ENCODE measurements around the gene ADCY1. TPM values are rescaled to one million over a fixed set of nuclear protein-coding genes. Genes with fewer than 3 reads are reported as not detected.

Gene ADCY1
- total RNA-seq, 1 donor, result under 0.01 TPM

GRCh38 chr7:45677311-45677900 is 103.2 kb downstream of the ADCY1 start:
- Histone ChIP-seq H3K27me3 (ENCODE audit: insufficient read depth, low read length) (peaks cover 9% of the 10 kb centered on the region), H3K9me3 (ENCODE audit: low read depth, low read length) (no peaks in the 10 kb centered on the region), H3K4me1 (ENCODE audit: insufficient read depth, low read length) (no peaks in the 10 kb centered on the region), H3K4me3 (ENCODE audit: low read length) (no peak overlapping the region)

- H3K27me3 ChIP-seq (ENCODE audit: insufficient read depth, low read length), result peaks cover 7% of the 10 kb centered on the region
- no peak overlapping the region for H3K4me3 ChIP-seq (ENCODE audit: low read length)
- H3K4me1 ChIP-seq (ENCODE audit: insufficient read depth, low read length), result no peaks in the 10 kb centered on the region
- no peaks in the 10 kb centered on the region for H3K9me3 ChIP-seq (ENCODE audit: low read depth, low read length)
Observed at GRCh38 chr7:45679516-45679915, 105.3 kb downstream of the ADCY1 start.

GRCh38 chr7:45680776-45681175 is 106.6 kb downstream of the ADCY1 start:
- H3K4me1 ChIP-seq (ENCODE audit: insufficient read depth, low read length), result no peaks in the 10 kb centered on the region
- peaks cover 3% of the 10 kb centered on the region for H3K27me3 ChIP-seq (ENCODE audit: insufficient read depth, low read length)
- H3K9me3 ChIP-seq (ENCODE audit: low read depth, low read length), result no peaks in the 10 kb centered on the region
- H3K4me3 ChIP-seq (ENCODE audit: low read length), result no peak overlapping the region

- Histone ChIP-seq H3K27me3 (ENCODE audit: insufficient read depth, low read length) (no peaks in the 10 kb centered on the region), H3K9me3 (ENCODE audit: low read depth, low read length) (no peaks in the 10 kb centered on the region)
Observed at GRCh38 chr7:45681596-45682357, 107.6 kb downstream of the ADCY1 start.

GRCh38 chr7:45682358-45682735 is 108.2 kb downstream of the ADCY1 start:
- Histone ChIP-seq H3K9me3 (ENCODE audit: low read depth, low read length) (no peaks in the 10 kb centered on the region), H3K4me1 (ENCODE audit: insufficient read depth, low read length) (no peaks in the 10 kb centered on the region), H3K4me3 (ENCODE audit: low read length) (no peak overlapping the region), H3K27me3 (ENCODE audit: insufficient read depth, low read length) (no peaks in the 10 kb centered on the region)

More at GRCh38 chr7:45681596-45682357, 107.6 kb downstream of the ADCY1 start:
- no peaks in the 10 kb centered on the region for H3K4me1 ChIP-seq (ENCODE audit: insufficient read depth, low read length)
- H3K4me3 ChIP-seq (ENCODE audit: low read length), result no peak overlapping the region

GRCh38 chr7:45682836-45683555 is 108.8 kb downstream of the ADCY1 start:
- no peaks in the 10 kb centered on the region for H3K27me3 ChIP-seq (ENCODE audit: insufficient read depth, low read length)
- H3K9me3 ChIP-seq (ENCODE audit: low read depth, low read length), result no peaks in the 10 kb centered on the region
- no peak overlapping the region for H3K4me3 ChIP-seq (ENCODE audit: low read length)
- H3K4me1 ChIP-seq (ENCODE audit: insufficient read depth, low read length), result no peaks in the 10 kb centered on the region

- Histone ChIP-seq H3K9me3 (ENCODE audit: low read depth, low read length) (no peaks in the 10 kb centered on the region), H3K4me3 (ENCODE audit: low read length) (no peak overlapping the region)
Observed at GRCh38 chr7:45683556-45684148, 109.5 kb downstream of the ADCY1 start.

GRCh38 chr7:45684910-45685618 is 110.9 kb downstream of the ADCY1 start:
- Histone ChIP-seq H3K4me1 (ENCODE audit: insufficient read depth, low read length) (no peaks in the 10 kb centered on the region), H3K4me3 (ENCODE audit: low read length) (no peak overlapping the region), H3K9me3 (ENCODE audit: low read depth, low read length) (no peaks in the 10 kb centered on the region), H3K27me3 (ENCODE audit: insufficient read depth, low read length) (no peaks in the 10 kb centered on the region)

More at GRCh38 chr7:45683556-45684148, 109.5 kb downstream of the ADCY1 start:
- no peaks in the 10 kb centered on the region for H3K4me1 ChIP-seq (ENCODE audit: insufficient read depth, low read length)
- no peaks in the 10 kb centered on the region for H3K27me3 ChIP-seq (ENCODE audit: insufficient read depth, low read length)

GRCh38 chr7:45685619-45686240 is 111.6 kb downstream of the ADCY1 start:
- Histone ChIP-seq H3K4me3 (ENCODE audit: low read length) (no peak overlapping the region), H3K9me3 (ENCODE audit: low read depth, low read length) (no peaks in the 10 kb centered on the region), H3K4me1 (ENCODE audit: insufficient read depth, low read length) (no peaks in the 10 kb centered on the region), H3K27me3 (ENCODE audit: insufficient read depth, low read length) (no peaks in the 10 kb centered on the region)

- H3K4me3 ChIP-seq (ENCODE audit: low read length), result no peak overlapping the region
- no peaks in the 10 kb centered on the region for H3K27me3 ChIP-seq (ENCODE audit: insufficient read depth, low read length)
- no peaks in the 10 kb centered on the region for H3K9me3 ChIP-seq (ENCODE audit: low read depth, low read length)
- H3K4me1 ChIP-seq (ENCODE audit: insufficient read depth, low read length), result no peaks in the 10 kb centered on the region
Observed at GRCh38 chr7:45686441-45687184, 112.4 kb downstream of the ADCY1 start.

GRCh38 chr7:45687185-45687560 is 113.0 kb downstream of the ADCY1 start:
- Histone ChIP-seq H3K9me3 (ENCODE audit: low read depth, low read length) (no peaks in the 10 kb centered on the region), H3K27me3 (ENCODE audit: insufficient read depth, low read length) (no peaks in the 10 kb centered on the region), H3K4me1 (ENCODE audit: insufficient read depth, low read length) (no peaks in the 10 kb centered on the region), H3K4me3 (ENCODE audit: low read length) (no peak overlapping the region)

- Histone ChIP-seq H3K27me3 (ENCODE audit: insufficient read depth, low read length) (no peaks in the 10 kb centered on the region), H3K4me1 (ENCODE audit: insufficient read depth, low read length) (no peaks in the 10 kb centered on the region), H3K4me3 (ENCODE audit: low read length) (no peak overlapping the region), H3K9me3 (ENCODE audit: low read depth, low read length) (no peaks in the 10 kb centered on the region)
Observed at GRCh38 chr7:45687721-45688120, 113.6 kb downstream of the ADCY1 start.

GRCh38 chr7:45688382-45688781 is 114.2 kb downstream of the ADCY1 start:
- H3K9me3 ChIP-seq (ENCODE audit: low read depth, low read length), result no peaks in the 10 kb centered on the region
- H3K27me3 ChIP-seq (ENCODE audit: insufficient read depth, low read length), result no peaks in the 10 kb centered on the region
- H3K4me3 ChIP-seq (ENCODE audit: low read length), result no peak overlapping the region
- no peaks in the 10 kb centered on the region for H3K4me1 ChIP-seq (ENCODE audit: insufficient read depth, low read length)

Measured in mononuclear cell (primary cell).